Measurements from ENCODE around the gene ECHDC3.

GRCh38 chr10:11787846-11788245 lies 45.7 kb downstream of the ECHDC3 start:
- TF ChIP-seq CTCF (conservative IDR thresholded peaks at IDR 0.05; ENCODE audit: low read depth, low read length) (no peak), FOS (IDR thresholded peaks at IDR 0.05; ENCODE audit: low read depth, low read length) (no peak), POLR2A (IDR thresholded peaks at IDR 0.05; ENCODE audit: low read depth, low read length) (no peak), USF2 (IDR thresholded peaks at IDR 0.05; ENCODE audit: low read depth, low read length) (no peak), MXI1 (IDR thresholded peaks at IDR 0.05; ENCODE audit: borderline replicate concordance, low read depth, low read length) (no peak), RAD21 (IDR thresholded peaks at IDR 0.05; ENCODE audit: low read length) (no peak), CEBPB (IDR thresholded peaks at IDR 0.05; ENCODE audit: low read depth, low read length) (no peak), ELK1 (IDR thresholded peaks at IDR 0.05; ENCODE audit: borderline replicate concordance, low read depth, low read length) (no peak), MAFK (IDR thresholded peaks at IDR 0.05; ENCODE audit: low read depth, low read length) (no peak), RCOR1 (IDR thresholded peaks at IDR 0.05; ENCODE audit: insufficient replicate concordance, low read length) (no peak), RFX5 (IDR thresholded peaks at IDR 0.05; ENCODE audit: low read depth, low read length) (no peak), NFE2L2 (IDR thresholded peaks at IDR 0.05; ENCODE audit: low read depth, low read length) (no peak)

Data from IMR-90 (cell line).